DLD1 (cell line): ENCODE results near the gene CADM1.

Source experiments
- in situ Hi-C: cut with HindIII; loops from 2 replicates; pipeline ENCODE4 v1.10.0; 2017; ENCODE audit warnings: low sequenced_read_pairs

Gene CADM1

DNA sequence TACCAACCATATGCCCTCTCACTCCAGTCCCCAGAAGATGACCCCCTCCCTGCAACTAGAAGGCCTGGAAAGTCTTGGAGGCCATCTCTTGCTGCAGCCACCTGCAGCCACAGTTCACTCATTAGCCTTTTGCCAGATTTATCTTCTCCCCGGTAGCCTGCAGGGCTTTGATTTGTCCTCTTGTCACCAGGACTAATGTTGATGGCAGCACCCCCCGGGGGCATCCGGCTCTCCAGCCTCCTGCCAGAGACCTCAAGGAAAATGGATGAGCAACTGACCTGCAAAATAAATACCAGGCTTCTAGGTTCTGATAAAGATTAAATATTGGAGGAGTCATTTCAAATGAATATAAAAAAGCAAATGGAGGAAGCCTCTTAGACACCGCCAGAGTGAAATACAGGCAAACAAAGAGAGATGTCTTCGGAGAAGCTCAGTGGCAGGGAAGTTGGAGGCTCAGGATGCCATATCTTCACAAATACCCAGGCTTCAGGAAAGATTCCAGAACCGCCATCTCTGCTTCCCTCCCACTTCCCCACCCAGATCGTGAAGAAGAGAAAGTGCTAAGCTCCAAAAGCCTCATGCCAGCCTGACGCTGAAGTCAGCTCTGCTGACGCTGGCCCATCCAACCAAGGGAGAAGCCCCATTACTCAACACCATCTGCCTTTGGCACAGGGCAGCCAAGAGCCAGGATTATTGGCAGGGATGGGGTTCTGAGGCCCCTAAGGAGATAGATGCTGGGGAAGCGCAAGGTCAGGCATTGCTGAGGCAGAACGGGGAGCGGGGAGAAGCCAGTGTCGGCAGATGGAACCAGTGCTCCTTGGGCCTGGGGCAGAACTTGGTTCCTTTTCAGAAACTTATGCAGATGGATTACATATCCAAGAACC is 362.7 kb downstream of the CADM1 start:
- in situ Hi-C loops = no loop called here

DNA sequence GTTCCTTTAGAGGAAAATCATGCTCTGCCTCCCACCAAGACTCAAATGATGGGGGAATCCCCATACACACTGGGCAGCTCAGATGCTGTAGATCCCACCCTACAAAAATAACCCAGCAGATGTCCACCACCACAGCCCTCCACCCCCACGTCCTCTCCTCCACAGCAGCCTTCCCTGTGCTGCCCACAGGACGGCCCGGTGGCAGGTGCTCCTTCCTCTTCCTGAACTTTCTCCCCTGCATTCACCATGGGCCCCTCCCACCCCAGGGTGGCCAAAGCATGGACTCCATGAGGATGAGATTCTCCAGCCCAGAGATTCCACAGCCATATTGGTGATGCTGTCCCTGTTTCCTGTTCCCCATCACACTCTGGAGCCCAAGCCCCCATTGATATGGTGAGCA is 368.3 kb downstream of the CADM1 start:
- in situ Hi-C loops = no loop called here

DNA sequence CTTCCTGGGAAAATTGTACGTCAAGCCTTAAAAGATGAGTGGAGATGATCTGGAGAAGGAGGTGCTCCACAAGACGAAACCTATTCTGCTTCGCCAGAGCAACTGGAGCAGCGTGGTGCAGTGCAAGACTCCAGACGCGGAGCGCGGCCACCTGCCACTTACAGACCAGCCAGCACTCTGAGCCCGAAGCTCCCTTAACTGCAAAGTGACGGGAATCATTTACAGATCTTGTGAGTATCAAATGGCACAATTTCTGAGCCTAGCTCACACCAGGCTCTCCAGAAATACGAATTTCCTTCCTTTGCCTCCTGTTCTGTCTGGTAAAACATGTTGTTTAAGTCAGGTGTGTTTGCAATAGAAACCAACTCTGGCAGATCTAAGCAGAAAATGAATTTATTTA is 369.3 kb downstream of the CADM1 start:
- in situ Hi-C loops = no loop called here

DNA sequence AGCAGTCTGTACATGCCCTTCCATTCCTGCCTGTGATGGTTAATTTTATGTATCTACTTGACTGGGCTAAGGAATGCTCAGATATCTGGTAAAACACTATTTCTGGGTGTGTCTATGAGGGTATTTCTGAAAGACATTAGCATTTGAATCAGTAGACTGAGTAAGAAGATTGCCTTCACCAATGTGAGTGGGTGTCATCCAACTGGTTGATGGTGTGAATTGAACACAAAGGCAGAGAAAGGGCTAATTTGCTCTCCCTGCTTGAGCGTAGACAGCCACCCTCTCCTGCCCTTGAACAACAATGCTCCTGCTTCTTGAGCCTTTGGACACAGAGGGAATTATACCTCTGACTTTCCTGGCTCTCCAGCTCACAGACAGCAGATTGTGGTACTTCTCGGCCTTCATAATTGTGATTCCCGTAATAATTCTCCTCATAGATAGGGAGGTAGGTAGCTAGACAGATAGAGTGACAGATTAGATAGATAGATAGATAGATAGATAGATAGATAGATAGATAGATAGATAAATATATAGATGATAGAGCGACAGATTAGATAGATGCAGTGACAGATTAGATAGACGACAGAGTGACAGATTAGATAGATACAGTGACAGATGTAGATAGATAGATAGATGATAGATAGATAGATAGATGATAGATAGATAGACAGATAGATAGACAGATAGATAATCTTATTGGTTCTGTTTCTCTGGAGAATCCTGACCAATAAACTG is 370.6 kb downstream of the CADM1 start:
- in situ Hi-C loops = no loop called here

DNA sequence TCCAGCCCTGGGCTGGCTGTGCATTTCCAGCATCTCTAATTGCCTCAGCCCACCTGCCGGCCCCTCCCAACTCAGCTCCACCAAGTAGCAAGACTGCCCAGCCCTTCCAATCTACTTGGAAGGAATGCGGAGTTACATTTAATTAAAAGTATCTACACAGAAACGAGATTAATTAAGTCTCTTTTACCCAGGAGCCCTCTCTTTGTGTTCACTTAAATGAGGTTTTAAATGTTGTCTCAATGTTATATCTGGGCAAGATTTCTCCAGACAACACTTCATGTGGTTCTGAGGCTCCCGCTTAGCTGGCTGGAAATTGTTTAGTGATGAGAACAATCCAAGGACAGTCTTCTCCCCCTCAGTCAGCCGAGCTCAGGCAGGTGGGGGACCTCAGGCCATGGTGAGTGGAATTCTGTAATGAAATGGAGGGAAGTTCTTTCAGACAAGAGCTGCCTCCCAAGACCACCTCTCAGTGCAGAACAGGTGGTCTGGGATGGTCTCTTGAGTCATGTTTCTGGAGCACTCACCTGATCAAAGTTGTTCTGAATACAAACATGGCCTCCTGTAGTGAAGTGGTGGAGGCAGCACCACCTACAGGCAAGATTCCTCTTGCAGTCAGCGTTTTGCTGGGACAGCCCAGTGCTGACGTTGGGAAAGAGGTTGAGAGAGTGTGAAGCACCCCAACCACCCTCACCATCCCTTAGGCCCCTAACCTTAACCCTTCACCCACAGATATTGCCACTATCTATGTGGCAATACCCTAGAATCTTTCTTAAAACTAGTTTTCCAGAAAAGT is 371.6 kb downstream of the CADM1 start:
- in situ Hi-C loops = no loop called here

DNA sequence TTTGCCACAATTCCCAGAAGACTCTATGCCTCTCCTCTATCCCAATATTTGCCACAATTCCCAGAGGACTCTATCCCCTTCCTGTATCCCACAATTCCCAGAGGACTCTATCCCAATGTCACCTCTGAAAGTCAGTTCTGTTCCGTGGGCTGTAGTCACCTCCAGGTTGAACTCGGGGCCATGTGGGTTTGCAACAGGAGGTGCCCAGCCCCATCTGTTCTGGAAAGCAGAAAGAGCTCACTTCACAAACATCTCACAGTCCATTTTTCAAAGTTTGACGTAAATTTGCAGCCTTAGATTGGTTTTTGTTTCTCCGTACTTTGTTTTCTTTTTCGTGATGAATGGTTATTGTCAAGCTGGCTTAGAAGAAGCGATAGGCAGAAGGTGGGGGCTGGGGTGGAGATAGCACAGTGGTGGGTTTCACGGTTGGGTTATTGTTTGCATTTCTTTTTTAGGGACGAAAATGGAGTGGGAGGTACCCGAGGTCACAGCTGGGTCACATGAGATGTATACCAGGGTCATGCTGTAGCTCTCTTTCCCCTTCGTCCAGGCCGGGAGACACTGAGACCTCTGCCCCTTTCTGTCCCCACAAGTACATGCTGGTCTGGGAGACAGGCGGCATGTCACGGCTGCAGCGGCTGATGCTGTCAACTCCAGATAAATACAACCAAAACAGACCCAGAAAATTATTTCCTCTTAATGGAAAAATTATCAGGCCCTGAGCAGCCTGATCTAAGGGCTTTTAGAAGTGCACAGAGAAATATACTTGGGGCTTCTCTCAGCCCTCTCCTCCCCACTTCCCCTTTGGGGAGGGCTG is 374.5 kb downstream of the CADM1 start:
- in situ Hi-C loops = no loop called here

DNA sequence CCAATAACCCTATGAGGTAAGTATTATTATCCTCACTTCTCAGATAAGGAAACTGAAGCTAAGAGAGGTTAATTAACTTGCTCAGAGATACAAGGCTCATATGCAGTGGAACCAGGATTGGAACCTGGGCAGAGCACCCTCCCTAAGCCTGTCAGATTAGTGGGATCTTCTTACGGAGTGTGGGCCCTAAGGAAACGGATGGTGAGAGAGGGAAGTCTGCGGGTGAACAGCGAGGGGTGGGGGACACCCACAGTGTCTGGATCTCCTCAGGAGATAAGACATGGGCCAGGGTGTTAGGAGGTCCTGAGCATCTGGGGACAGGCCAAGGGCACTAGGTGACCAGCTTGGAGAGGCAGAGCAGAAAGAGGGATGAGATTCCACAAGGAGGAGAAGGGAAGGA is 376.0 kb downstream of the CADM1 start:
- in situ Hi-C loops = no loop called here

DNA sequence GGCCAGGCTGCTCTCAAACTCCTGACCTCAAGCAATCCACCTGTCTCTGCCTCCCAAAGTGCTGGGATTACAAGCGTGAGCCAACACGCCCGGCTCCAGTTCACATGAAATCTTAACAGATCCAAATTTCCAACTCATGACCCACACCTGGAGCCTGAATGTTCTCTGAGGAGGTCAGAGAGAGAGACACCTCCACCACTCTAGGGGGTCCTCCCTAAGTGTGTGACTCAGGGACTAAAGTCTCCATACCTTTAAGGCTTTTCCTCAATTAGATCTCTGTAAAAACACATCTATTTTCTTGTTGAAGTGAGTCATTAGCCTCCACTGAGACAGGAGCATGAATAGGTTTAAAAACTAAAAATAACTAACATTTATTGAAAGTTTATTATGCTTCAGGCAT is 376.4 kb downstream of the CADM1 start:
- in situ Hi-C loops = no loop called here

DNA sequence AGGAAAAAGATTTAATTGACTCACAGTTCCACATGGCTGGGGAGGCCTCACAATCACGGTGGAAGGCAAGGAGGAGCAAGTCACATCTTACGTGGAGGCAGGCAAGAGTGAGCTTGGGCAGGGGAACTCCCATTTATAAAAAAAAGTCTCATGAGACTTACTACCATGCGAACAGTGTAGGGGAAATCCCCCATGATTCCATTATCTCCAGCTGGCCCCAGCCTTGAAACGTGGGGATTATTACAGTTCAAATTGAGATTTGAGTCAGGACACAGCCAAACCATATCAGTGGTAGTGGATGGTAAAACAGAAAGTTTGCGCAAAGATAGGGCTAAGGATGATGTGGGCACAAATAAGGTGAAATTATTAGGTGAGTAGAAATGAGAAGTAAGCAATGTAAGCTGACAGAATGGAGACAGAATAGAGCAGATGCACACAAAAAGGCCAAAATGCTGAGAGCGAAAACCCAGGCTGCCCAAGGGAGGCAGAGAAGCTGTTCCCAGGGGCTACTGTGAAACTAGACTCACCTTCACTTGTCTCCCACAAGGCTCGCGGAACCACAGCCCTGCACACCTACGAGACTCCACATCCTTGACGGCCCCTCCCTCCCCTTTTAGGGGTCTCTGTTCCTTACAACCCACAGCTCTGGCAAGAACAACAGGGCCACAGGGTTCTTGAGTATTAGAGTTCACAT is 377.6 kb downstream of the CADM1 start:
- in situ Hi-C loops = no loop called here

DNA sequence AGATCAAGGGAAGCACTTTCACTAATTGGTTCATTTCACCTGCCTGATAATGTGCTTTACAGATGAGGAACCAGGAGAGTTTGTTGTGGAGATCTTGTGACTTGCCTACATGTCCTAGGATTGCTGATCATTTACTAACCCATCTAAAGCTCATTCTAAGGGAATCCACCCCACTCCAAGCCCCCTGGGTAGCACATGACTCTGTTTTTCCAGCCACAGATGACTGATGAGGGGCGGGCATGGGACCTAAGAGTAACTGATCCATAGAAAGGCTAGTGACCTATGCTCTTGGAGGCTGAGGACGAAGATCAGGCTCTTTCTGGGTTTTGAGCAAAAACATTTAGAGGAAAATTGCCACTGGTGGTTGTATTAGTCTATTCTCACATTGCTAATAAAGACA is 378.1 kb downstream of the CADM1 start:
- in situ Hi-C loops = no loop called here

DNA sequence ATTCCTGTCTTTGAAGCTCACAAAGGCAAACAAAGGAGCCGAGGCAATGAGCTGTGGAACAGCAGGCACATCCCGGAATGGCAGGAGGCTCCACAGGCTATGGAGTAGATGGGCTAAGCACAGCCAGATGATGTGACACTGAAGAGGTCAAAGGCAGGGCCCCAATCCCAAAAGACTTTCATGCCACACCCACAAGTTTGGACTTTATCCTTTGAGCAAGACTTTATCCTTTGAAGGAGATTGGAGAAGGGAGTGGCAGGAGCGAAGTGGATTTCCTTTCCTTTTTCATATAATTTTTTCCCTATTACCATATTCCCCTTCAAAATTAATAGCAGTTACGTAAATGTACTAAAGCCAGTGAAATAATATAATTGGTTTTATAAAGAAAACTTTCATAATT is 379.4 kb downstream of the CADM1 start:
- in situ Hi-C loops = no loop called here

DNA sequence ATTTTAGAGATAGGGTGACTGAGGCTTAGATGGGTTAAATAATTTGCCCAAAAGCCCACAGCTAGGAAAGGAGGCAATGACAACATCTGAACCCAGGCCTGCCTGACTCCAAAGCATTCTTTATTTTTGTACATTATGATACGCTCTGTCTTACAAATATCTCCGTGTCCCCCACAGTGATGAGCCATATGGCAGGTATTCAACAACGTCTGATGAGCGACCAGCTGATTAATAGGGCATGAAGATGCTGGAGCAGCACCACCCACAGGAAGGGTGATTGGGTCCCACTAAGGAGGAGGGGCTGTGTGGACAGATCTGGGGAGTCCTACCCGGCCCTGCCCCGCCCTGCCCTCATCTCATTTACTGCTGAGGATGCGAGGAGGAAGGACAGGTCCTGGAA is 380.6 kb downstream of the CADM1 start:
- in situ Hi-C loops = no loop called here

DNA sequence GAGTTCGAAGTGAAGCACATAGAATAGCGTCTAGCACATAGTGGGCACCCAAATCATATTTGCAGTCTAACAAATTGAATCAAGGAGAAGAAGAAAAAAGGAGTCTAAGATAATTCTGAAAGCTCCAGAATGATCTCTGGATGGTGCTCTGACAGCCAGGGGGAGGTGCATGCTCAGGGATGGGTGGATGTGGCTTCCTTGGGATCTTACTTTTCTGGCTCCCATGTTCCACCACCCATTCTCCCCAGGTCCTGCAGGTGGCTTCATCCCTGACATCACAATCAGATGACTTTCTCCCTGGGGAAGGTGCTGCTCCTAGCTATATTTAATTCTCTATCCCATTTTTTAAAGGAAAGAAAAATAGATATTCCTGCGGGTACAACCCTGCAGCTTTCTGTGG is 381.9 kb downstream of the CADM1 start:
- in situ Hi-C loops = no loop called here
